Panc1 (cell line): Measurements from ENCODE around the gene MAPKAPK3. TPM values are rescaled to one million over a fixed set of nuclear protein-coding genes. Genes with fewer than 3 reads are reported as not detected.
"Not testable (repeated sequence)": the region's sequence is repeated elsewhere in the genome, so short reads cannot be mapped to it uniquely, and the experiment has no call there.

ENCODE experiments used
- ATAC-seq: fragments of 200-7000 bp; cut with Tn5 transposase; 2 replicates; pipeline ENCODE4 v1.9.1; 2020; ENCODE audit warnings: mild to moderate bottlenecking, moderate library complexity
- BruUV-seq: library from RNA; stranded (reverse); fragments of 400-500 nt; replicated peaks from 2 replicates; lab custom pipeline; 2021; lab: Mats Ljungman, UMichigan
- CTCF ChIA-PET: fragments of 300-600 bp; sonication (Branson Sonifier 250); formaldehyde crosslinking; loops from one replicate; lab custom pipeline; 2022; ENCODE audit warnings: antibody characterized with exemption; lab: Charles Lee
- POLR2A ChIA-PET: fragments of 300-600 bp; sonication (Branson Sonifier 250); formaldehyde crosslinking; loops from one replicate; lab custom pipeline; 2022; ENCODE audit warnings: antibody characterized with exemption; lab: Charles Lee
- DNase-seq: peaks from one replicate; pipeline ENCODE4 v3.0.0-alpha.2; 2010; ENCODE audit warnings: low read depth, low spot score
- H3K27ac ChIP-seq: 2 replicates; pipeline ENCODE4 v1.5.1; 2011; ENCODE audit warnings: mild to moderate bottlenecking, low read length, inconsistent platforms
- H3K27me3 ChIP-seq: fragments of 200-500 bp; sonication (Bioruptor generic); 2 replicates; pipeline ENCODE4 v1.6.0; 2014; ENCODE audit warnings: low read length, inconsistent platforms; ENCODE audit not compliant: control insufficient read depth, insufficient read depth
- H3K36me3 ChIP-seq: fragments of 200-500 bp; sonication (Bioruptor generic); 2 replicates; pipeline ENCODE4 v1.5.1; 2014; ENCODE audit warnings: inconsistent platforms, mild to moderate bottlenecking, low read length, moderate library complexity; ENCODE audit not compliant: control insufficient read depth, insufficient read depth
- H3K4me1 ChIP-seq: 2 replicates; pipeline ENCODE4 v1.5.1; 2011; ENCODE audit warnings: inconsistent platforms, mild to moderate bottlenecking, low read length, moderate library complexity; ENCODE audit not compliant: control insufficient read depth, insufficient read depth
- H3K4me3 ChIP-seq, 2 experiments: 2 replicates each; pipeline ENCODE4 v1.5.1; 2011 to 2012; ENCODE audit warnings: low read depth in 2 of 2, low read length in 2 of 2, mild to moderate bottlenecking in 2 of 2, inconsistent platforms in 1 of 2, moderate library complexity in 1 of 2
- H3K9me3 ChIP-seq: fragments of 200-500 bp; sonication (Bioruptor generic); 2 replicates; pipeline ENCODE4 v1.5.1; 2014; ENCODE audit warnings: low read depth, mild to moderate bottlenecking, inconsistent platforms, low read length, moderate library complexity; ENCODE audit not compliant: control insufficient read depth, insufficient read depth
- CTCF ChIP-seq: fragments of 450-650 bp; IDR thresholded peaks from 2 replicates; pipeline ENCODE4 v1.5.1; 2017; ENCODE audit warnings: mild to moderate bottlenecking
- REST ChIP-seq, 2 experiments: IDR thresholded peaks; 2 replicates each; pipeline ENCODE4 v1.6.1; 2011 to 2012; ENCODE audit warnings: low read depth in 2 of 2, control low read depth in 1 of 2, low read length in 1 of 2, mild to moderate bottlenecking in 1 of 2, moderate library complexity in 1 of 2; ENCODE audit not compliant: insufficient read depth in 1 of 2
- TCF7L2 ChIP-seq: IDR thresholded peaks from 2 replicates; pipeline ENCODE4 v1.6.1; 2011; ENCODE audit warnings: mild to moderate bottlenecking, low read depth, low read length, inconsistent platforms
- in situ Hi-C: cut with HindIII; loops from 2 replicates; pipeline ENCODE4 v1.10.0; 2016; ENCODE audit warnings: low sequenced_read_pairs, low pct_unique_long_range_greater_than_20kb
- intact Hi-C: fragments of 100-400 bp; cut with micrococcal nuclease; formaldehyde crosslinking; loops from one replicate; pipeline ENCODE4 v1.10.0; 2022; ENCODE audit not compliant: unreplicated experiment
- total RNA-seq: library from RNA; stranded (reverse); gene quantifications from one replicate; pipeline ENCODE4 v1.2.1, GENCODE V29; 2021; ENCODE audit not compliant: unreplicated experiment

The MAPKAPK3 gene
- total RNA-seq, 1 experiment from 2014 or later: 14.8 TPM

GRCh38 chr3:50662408-50662807 lies 45.5 kb downstream of the MAPKAPK3 start:
- no TSS peak for BruUV-seq
- no peak for TF ChIP-seq TCF7L2
- no peak overlapping the region for H3K27ac ChIP-seq
- H3K36me3 ChIP-seq: no peaks in the 10 kb centered on the region
- no peaks in the 10 kb centered on the region for H3K27me3 ChIP-seq
- in situ Hi-C loops: no loop called here
- intact Hi-C loops: no loop called here
- DNase-seq (no peak), ATAC-seq (no peak; the same call in 1 of the 2 replicates)
- H3K4me1 ChIP-seq: no peaks in the 10 kb centered on the region
- POLR2A ChIA-PET: interaction anchor here (0.7 kb wide), 1 partner anchor 727 kb away, joined by 3 read pairs; no protein-coding TSS in a partner anchor
- CTCF ChIA-PET: no interaction called here
- H3K4me3 ChIP-seq: no peak overlapping the region
- H3K9me3 ChIP-seq: no peaks in the 10 kb centered on the region

GRCh38 chr3:50665081-50665840 lies 48.3 kb downstream of the MAPKAPK3 start:
- Histone ChIP-seq H3K4me3 (no peak overlapping the region), H3K4me1 (no peaks in the 10 kb centered on the region), H3K27ac (no peak overlapping the region), H3K9me3 (no peaks in the 10 kb centered on the region), H3K27me3 (no peaks in the 10 kb centered on the region; the same call in 1 of the 2 replicates), H3K36me3 (no peaks in the 10 kb centered on the region)
- BruUV-seq: no TSS peak
- no peak for ATAC-seq
- in situ Hi-C loops (no loop called here), intact Hi-C loops (no loop called here)
- TF ChIP-seq CTCF (no peak), REST (IDR thresholded peaks at IDR 0.05; ENCODE audit: insufficient read depth in 1 of 2, low read depth in 2 of 2, low read length in 1 of 2) (no peak)
- ChIA-PET POLR2A (no interaction called here), CTCF (no interaction called here)
- DNase-seq: no peak

GRCh38 chr3:50665841-50666115 lies 48.8 kb downstream of the MAPKAPK3 start:
- ATAC-seq, CTCF ChIA-PET, POLR2A ChIA-PET: not testable (repeated sequence)

More at GRCh38 chr3:50665841-50666115, 48.8 kb downstream of the MAPKAPK3 start:
- intact Hi-C loops, in situ Hi-C loops, BruUV-seq, H3K4me1 ChIP-seq, H3K4me3 ChIP-seq, H3K27ac ChIP-seq, DNase-seq, H3K9me3 ChIP-seq, H3K36me3 ChIP-seq, H3K27me3 ChIP-seq: not testable (repeated sequence)
